ENCODE results near the gene TTC6.

DNA sequence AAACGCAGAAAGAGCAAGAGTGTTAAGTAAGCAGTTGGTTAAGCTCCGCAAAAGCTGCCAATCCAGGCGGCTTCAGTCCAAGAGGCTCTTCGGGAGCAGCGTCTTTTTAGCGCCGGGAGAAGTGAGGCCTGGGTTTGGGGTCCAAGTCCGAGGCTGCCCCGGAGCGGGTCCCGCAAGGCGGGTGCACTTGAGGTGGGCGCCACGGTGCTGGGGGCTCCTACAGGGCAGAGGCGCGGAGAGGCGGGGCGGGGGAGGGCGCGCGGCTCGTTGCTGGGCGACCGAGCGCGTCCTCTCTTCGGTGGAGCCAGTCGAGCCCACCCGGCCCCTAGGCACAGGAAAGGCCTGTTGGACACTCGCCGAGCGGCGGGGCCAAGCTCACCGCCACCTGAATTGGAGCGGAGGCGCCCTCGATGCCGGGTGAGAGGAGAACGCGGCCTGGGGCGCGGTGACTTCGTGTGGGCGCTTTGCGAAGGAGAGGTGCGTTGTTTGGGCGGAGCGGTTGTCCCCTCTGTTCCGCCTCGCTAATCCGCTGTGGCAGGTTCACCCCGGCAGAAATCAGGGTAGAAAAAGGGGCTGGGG, 15.6 kb downstream of the TTC6 start:
- TF ChIP-seq GATA2 (IDR thresholded peaks at IDR 0.05; ENCODE audit: low read depth, low read length) (no peak), GATA3 (IDR thresholded peaks at IDR 0.05; ENCODE audit: low read depth, low read length) (no peak)

Data from SH-SY5Y (cell line).